Stimulated activated naive CD8-positive, alpha-beta T cell treated with anti-CD3 and anti-CD28 coated beads, Interleukin-15, Interleukin-2, amounts not matched to agents 100 U/mL and 50 U/mL, for 24 hours (primary cell): ENCODE results near the gene BOLA2B.
"Not testable (repeated sequence)": the region's sequence is repeated elsewhere in the genome, so short reads cannot be mapped to it uniquely, and the experiment has no call there.

Experiments
- ATAC-seq: fragments of 150-1000 bp; cut with Tn5 transposase; one replicate; pipeline ENCODE4 v1.10.0; 2021
- DNase-seq: peaks from one replicate; pipeline ENCODE4 v3.0.0; 2021

BOLA2B gene

DNA sequence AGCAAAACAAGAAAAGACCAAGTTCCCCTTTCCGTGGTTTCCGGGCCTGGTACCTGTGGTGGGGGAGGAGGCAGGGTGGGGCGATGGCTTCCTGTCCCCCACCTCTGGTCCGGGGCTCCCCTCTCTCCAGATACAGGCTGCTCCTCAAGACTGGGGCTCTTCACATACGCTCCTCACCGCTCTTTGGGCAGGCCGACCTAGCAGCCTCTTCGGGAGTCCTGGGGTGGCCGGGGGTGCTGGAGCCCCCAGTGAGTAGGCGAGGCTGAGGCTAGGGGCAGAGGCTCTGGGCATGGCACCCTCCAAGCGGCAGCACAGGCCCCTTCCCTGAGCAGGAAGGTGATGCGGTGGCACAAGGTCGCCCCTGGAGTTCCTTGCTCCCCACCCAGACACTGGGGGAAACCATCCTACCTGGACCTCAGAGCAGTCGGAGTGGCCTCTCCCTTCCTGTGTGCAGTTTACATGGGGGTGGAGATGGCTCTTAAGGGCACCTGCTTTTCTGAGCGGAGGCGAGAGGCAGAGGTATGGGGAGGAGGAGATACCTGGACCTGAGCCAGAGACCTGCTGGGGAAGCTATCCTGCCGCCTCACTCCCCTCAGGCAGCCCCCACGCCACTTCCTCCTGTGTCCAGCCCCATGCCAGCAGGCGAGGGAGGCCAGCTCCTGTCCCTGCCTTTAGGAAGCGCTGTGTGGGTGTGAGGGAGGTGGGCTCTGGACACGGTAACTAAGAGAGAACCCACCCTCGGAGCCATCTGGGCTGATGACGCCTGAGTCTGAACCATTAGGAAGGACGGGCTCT is 9.2 kb downstream of the BOLA2B start:
- DNase-seq, result peak; percentile 75
- ATAC-seq, result peak; percentile 7

DNA sequence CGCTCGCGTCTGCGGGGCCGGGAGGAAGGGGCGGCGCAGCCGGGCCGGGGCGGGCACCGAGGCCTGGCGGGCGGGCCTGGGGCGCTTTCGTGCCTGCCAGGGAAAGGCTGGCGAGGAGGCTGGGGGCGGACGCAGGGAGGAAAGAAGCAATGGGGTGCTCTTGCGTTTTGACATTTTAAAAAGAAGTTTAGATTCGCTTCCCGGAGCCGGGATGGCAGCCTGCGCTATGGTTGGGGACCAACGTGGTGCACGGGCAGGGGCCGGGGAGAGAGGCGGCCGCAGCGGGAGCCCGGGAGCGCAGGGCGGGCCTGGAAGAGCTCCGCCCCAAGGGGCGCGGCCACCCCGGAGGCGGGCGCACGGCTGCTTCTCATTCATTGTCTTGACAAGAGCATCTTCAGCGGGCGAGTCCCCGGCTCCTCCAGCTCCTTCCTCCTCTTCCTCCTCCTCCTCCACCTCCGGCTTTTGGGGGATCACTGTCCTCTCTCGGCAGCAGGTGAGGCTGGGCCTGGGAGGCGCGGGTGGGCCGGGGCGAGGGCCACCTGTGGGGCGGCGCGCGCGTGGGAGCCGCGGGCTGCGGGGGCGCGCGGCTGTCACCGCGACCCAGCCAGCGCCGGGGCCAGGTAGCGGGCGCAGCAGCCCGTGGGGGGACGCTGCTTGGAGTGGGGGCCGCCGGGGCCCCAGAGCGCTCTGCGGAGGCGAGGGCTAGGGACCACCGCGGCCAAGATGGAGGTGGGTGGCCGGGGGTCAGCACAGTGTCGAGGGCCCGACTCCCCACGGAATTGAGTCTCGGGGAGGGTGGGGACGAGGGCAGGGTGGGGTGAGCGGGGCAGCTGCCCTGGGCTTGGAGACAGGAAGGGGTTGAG is 10.0 kb downstream of the BOLA2B start, which contains the start of gene CORO1A:
Gene CORO1A, plus strand, starts transcription at position 370 of the 863 bp plus-strand sequence. CDS start 1,608 bp downstream, outside the sequence.
- ATAC-seq (peak; percentile 59), DNase-seq (peak; percentile 92)

GRCh38 chr16:30180741-30181140 is 12.7 kb downstream of the BOLA2B start:
- DNase-seq (no peak), ATAC-seq (no peak)

GRCh38 chr16:30179931-30180330 is 13.5 kb downstream of the BOLA2B start:
- ATAC-seq (no peak), DNase-seq (no peak)

DNA sequence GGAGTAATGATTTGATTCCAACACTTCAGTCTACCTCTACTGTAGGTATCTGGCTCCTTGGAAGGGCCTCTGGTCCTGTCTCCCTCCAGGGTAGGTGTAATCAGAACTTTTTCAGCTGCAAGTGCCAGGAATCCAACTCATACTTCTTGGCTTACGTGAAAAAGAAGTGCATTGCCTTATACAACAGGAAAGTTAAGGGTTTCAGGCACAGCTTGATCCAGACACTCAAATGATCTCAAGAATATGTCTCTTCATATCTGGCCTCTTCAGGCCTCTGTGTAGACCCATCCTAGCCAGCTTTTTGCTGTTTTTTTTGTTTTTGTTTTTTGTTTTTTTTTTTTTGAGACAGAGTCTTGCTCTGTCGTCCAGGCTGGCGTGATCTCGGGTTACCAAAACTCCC is 14.3 kb downstream of the BOLA2B start:
- no peak for ATAC-seq
- no peak for DNase-seq

DNA sequence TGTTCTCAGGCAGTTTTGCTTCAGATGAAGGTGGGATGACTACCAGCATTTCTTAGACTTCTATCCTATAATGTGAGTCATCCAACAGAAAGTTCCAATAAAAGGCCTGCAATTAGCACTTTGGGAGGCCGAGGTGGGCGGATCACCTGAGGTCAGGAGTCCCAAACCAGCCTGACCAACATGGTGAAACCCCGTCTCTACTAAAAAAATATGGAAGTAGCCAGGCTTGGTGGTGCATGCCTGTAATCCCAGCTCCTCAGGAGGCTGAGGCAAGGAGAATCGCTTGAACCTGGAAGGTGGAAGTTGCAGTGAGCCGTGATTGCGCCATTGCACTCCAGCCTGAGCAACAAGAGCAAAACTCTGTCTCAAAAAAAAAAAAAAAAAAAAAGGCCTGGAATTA is 16.6 kb downstream of the BOLA2B start:
- ATAC-seq, DNase-seq: not testable (repeated sequence)

- no peak for ATAC-seq
- no peak for DNase-seq
Measured at GRCh38 chr16:30173054-30173453, 20.4 kb downstream of the BOLA2B start.

GRCh38 chr16:30170145-30170544 is 23.3 kb downstream of the BOLA2B start:
- ATAC-seq, DNase-seq: not testable (repeated sequence)

DNA sequence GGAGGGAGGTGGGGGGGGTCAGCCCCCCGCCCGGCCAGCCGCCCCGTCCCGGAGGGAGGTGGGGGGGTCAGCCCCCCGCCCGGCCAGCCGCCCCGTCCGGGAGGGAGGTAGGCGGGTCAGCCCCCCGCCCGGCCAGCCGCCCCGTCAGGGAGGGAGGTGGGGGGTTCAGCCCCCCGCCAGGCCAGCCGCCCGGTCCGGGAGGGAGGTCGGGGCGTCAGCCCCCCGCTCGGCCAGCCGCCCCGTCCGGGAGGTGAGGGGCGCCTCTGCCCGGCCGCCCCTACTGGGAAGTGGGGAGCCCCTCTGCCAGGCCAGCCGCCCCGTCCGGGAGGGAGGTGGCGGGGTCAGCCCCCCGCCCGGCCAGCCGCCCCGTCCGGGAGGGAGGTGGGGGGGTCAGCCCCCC is 24.1 kb downstream of the BOLA2B start:
- not testable (repeated sequence) for ATAC-seq

GRCh38 chr16:30168746-30169145 is 24.7 kb downstream of the BOLA2B start:
- not testable (repeated sequence) for ATAC-seq, DNase-seq

More for the DNA sequence above, 24.1 kb downstream of the BOLA2B start:
- not testable (repeated sequence) for DNase-seq

DNA sequence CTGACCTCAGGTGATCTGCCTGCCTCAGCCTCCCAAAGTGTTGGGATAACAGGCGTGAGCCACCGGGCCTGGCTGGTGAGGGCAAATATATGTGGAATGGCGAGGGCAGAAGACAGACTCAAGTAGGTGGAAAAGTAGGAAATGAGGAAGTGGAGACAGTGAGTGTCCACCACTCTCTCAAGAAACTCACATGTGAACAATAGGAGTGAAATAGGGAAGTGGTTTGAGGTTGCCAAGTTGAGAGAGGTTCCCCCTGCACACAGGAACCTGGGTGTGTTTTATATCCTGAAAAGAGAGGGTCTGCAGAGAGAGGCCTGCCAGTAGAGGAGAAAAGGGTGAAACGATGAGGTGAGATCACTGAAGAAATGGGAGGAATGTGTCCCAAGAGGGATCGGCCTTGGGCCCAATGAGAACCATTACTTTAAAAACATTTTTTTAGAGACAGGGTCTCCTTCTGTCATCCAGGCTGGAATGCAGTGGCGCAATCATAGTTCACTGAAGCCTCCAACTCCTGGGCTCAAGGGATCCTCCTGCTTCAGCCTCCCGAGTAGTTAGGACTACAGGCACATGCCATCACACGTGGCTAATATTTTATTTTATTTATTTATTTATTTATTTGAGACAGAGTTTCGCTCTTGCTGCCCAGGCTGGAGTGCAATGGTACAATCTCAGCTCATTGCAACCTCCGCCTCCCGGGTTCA is 27.1 kb downstream of the BOLA2B start:
- ATAC-seq, result peak; percentile 65
- no peak for DNase-seq

DNA sequence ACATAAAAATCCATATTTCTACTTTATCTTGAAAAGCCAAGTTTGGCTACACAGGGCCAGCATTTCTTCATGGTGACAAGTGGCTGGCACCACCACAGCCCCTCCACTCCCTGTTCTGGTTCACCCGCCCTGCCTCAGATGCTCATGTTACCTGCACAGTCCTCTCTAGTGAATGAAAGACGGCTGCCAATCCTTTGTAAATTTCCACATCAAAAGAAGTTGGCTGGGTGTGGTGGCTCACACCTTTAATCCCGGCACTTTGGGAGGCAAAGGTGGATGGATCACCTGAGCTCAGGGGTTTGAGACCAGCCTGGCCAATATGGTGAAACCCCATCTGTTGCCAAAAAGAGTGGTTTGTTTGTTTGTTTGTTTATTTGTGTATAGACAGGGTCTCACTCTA is 29.9 kb downstream of the BOLA2B start:
- DNase-seq (no peak), ATAC-seq (no peak)

- no peak for DNase-seq
- no peak for ATAC-seq
Measured at GRCh38 chr16:30157214-30157613, 36.3 kb downstream of the BOLA2B start.

- DNase-seq (no peak), ATAC-seq (no peak)
Measured at GRCh38 chr16:30155188-30155587, 38.3 kb downstream of the BOLA2B start.

DNA sequence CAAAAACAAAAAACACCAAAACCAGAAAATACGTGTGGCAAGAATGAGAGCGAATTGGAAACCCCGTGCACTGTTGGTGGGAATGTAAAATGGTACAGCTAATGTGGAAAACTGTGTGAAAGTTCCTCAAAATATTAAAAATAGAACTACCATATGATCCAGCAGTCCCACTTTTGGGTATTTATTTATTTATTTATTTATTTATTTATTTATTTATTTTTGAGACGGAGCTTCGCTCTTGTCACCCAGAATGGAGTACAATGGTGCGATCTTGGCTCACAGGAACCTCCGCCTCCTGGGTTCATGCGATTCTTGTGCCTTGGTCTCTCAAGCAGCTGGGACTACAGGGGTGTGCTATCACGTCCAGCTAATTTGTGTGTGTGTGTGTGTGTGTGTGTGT is 40.9 kb downstream of the BOLA2B start:
- no peak for ATAC-seq
- no peak for DNase-seq

DNA sequence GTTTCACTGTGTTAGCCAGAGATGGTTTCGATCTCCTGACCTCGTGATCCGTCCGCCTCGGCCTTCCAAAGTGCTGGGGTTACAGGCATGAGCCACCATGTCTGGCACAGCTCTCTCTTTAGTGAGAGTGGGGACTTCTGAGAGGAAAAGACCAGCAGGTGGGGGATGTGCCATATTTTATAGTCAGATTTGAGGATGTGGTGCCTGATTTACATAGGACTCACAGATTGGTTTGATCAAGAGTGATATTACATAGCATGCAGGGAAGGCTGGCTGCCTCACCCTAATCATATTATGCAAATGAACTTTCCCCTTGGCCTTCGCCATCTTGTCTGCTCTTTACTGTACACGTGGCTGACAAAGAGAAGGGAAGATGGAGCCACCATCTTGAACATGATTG is 42.4 kb downstream of the BOLA2B start:
- ATAC-seq, result no peak
- no peak for DNase-seq

- ATAC-seq, result no peak
- no peak for DNase-seq
Measured at GRCh38 chr16:30149250-30149930, 44.1 kb downstream of the BOLA2B start.

DNA sequence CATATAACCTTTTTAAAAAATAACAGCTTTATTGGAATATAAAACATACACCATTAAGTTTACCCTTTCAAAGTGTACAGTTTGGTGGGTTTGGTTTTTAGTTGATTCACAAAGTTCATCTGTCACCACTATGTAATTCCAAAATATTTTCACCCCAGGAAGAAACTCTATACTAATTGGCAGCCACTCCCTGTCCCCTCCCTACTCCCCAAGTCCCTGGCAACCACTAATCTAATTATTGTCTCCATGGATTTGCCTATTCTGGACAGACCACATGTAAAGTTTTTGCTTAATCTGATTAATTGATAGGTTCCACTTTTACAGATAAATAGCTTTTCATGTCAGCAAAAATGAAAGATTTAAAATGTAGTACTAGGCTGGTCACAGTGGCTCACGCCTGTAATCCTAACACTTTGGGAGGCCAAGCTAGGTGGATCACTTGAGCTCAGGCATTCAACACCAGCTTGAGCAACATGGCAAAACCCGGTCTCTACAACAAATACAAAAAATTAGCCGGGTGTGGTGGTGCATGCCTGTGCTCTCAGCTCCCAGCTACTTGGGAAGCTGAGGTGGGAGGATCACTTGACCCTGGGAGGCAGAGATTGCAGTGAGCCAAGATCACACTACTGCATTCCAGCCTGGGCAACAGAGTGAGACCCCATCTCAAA is 45.5 kb downstream of the BOLA2B start:
- no peak for ATAC-seq
- DNase-seq, result no peak

GRCh38 chr16:30145657-30146056 is 47.8 kb downstream of the BOLA2B start:
- ATAC-seq, result no peak
- DNase-seq, result no peak

GRCh38 chr16:30144917-30145316 is 48.5 kb downstream of the BOLA2B start:
- ATAC-seq (no peak), DNase-seq (no peak)

DNA sequence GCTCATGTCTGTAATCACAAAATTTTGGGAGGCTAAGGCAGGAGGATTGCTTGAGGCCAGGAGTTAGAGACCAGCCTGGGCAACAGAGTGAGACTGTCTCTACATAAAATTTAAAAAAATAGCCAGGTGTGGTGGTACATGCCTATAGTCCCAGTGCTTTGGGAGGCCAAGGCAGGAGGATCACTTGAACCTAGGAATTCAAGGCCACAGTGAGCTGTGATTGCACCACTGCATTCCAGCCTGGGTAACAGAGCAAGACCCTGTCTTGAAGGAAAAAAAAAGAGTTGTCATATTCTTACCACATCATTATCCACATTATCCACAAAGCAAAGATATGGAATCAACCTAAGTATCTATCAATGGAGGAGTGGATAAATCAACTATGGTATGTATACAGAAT is 49.4 kb downstream of the BOLA2B start:
- DNase-seq, result no peak
- no peak for ATAC-seq
